ENCODE measurements around the gene LRMDA. TPM values are rescaled to one million over a fixed set of nuclear protein-coding genes. Genes with fewer than 3 reads are reported as not detected.

The LRMDA gene
- total and polyA plus RNA-seq, 10 of the 15 experiments (the other 5 are each of a cell fraction or from before 2014, with no cell fraction given): 0.07 to 0.54 (median 0.29) TPM; not detected in 4

GRCh38 chr10:75826846-75827245 is 395.4 kb downstream of the LRMDA start (continued):
- TF ChIP-seq NFYB (IDR thresholded peaks at IDR 0.05; ENCODE audit: insufficient read depth, low read depth, low read length): no peak
- no peak for TF ChIP-seq MXI1 (IDR thresholded peaks at IDR 0.05; ENCODE audit: low read depth, low read length)
- no peak for TF ChIP-seq NRF1 (conservative IDR thresholded peaks at IDR 0.05; ENCODE audit: low read depth, low read length)
- TF ChIP-seq IKZF1 (conservative IDR thresholded peaks at IDR 0.05): no peak
- TF ChIP-seq PKNOX1 (IDR thresholded peaks at IDR 0.05): no peak
- TF ChIP-seq, protein P1, sequence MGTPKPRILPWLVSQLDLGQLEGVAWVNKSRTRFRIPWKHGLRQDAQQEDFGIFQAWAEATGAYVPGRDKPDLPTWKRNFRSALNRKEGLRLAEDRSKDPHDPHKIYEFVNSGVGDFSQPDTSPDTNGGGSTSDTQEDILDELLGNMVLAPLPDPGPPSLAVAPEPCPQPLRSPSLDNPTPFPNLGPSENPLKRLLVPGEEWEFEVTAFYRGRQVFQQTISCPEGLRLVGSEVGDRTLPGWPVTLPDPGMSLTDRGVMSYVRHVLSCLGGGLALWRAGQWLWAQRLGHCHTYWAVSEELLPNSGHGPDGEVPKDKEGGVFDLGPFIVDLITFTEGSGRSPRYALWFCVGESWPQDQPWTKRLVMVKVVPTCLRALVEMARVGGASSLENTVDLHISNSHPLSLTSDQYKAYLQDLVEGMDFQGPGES (IDR thresholded peaks at IDR 0.05): no peak
- TF ChIP-seq ZNF384 (IDR thresholded peaks at IDR 0.05; ENCODE audit: borderline replicate concordance, low read depth, low read length): no peak
- no peak for TF ChIP-seq CHD1 (IDR thresholded peaks at IDR 0.05; ENCODE audit: low read depth, low read length)
- TF ChIP-seq TCF7 (IDR thresholded peaks at IDR 0.05; ENCODE audit: borderline replicate concordance): no peak
- no peak for TF ChIP-seq WRNIP1 (IDR thresholded peaks at IDR 0.05; ENCODE audit: borderline replicate concordance, low read depth, low read length)

GRCh38 chr10:75827587-75828021 is 396.2 kb downstream of the LRMDA start:
- H2AFZ ChIP-seq (ENCODE audit: control insufficient read depth, low read depth, low read length): no peak overlapping the region
- no peak for TF ChIP-seq POLR2AphosphoS5 (IDR thresholded peaks at IDR 0.05; ENCODE audit: low read length)
- no peak for TF ChIP-seq RBBP5 (conservative IDR thresholded peaks at IDR 0.05)
- TF ChIP-seq ZNF384 (IDR thresholded peaks at IDR 0.05; ENCODE audit: borderline replicate concordance, low read depth, low read length): no peak
- TF ChIP-seq, protein P2, sequence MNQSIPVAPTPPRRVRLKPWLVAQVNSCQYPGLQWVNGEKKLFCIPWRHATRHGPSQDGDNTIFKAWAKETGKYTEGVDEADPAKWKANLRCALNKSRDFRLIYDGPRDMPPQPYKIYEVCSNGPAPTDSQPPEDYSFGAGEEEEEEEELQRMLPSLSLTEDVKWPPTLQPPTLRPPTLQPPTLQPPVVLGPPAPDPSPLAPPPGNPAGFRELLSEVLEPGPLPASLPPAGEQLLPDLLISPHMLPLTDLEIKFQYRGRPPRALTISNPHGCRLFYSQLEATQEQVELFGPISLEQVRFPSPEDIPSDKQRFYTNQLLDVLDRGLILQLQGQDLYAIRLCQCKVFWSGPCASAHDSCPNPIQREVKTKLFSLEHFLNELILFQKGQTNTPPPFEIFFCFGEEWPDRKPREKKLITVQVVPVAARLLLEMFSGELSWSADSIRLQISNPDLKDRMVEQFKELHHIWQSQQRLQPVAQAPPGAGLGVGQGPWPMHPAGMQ (IDR thresholded peaks at IDR 0.05; ENCODE audit: borderline replicate concordance): no peak
- no peak for TF ChIP-seq IRF4 (IDR thresholded peaks at IDR 0.05; ENCODE audit: low read depth, low read length)
- TF ChIP-seq MYB (IDR thresholded peaks at IDR 0.05; ENCODE audit: borderline replicate concordance, low read depth, low read length): no peak
- TF ChIP-seq JUND (IDR thresholded peaks at IDR 0.05; ENCODE audit: low read depth, low read length): no peak
- no peak for TF ChIP-seq NFXL1 (IDR thresholded peaks at IDR 0.05; ENCODE audit: borderline replicate concordance)
- no peak for TF ChIP-seq NFYB (IDR thresholded peaks at IDR 0.05; ENCODE audit: insufficient read depth, low read depth, low read length)
- TF ChIP-seq, protein P3, sequence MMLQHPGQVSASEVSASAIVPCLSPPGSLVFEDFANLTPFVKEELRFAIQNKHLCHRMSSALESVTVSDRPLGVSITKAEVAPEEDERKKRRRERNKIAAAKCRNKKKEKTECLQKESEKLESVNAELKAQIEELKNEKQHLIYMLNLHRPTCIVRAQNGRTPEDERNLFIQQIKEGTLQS (IDR thresholded peaks at IDR 0.05; ENCODE audit: borderline replicate concordance, extremely low read depth, low read depth, low read length): no peak
- TF ChIP-seq CHD2 (IDR thresholded peaks at IDR 0.05; ENCODE audit: borderline replicate concordance, low read depth, low read length): no peak
- BruUV-seq (replicated peaks): no TSS peak
- no peaks in the 10 kb centered on the region for H4K20me1 ChIP-seq (ENCODE audit: control insufficient read depth, insufficient read depth)
- H3K79me2 ChIP-seq (ENCODE audit: control insufficient read depth, insufficient read depth, low read length): no peaks in the 10 kb centered on the region
- no peaks in the 10 kb centered on the region for H3K36me3 ChIP-seq (ENCODE audit: control insufficient read depth in 2 of 2, insufficient read depth in 2 of 2, low read length in 1 of 2)
- no peak overlapping the region for H3K9ac ChIP-seq (ENCODE audit: control insufficient read depth, insufficient read depth, low read length)
- no peak overlapping the region for H3K27ac ChIP-seq (ENCODE audit: control insufficient read depth, insufficient read depth)
- DNase-seq (ENCODE audit: low read depth, low spot score) (no peak), FAIRE-seq (no peak), ATAC-seq (no peak)
- ChIA-PET POLR2A (no interaction called here), RAD21 (ENCODE audit: unreplicated experiment) (no interaction called here), SMC1A (ENCODE audit: uncharacterized antibody, unreplicated experiment) (no interaction called here), CTCF (interaction anchor here (1.4 to 1.6 kb wide), 2 partner anchors 18 to 137 kb away, joined by 3 read pairs; no protein-coding TSS in a partner anchor)
- WGBS (ENCODE audit: insufficient coverage, insufficient replicate concordance, low lambda C conversion rate, missing lambda C conversion rate): 17% methylated on average over 5 of the region's 5 CpGs
- no peaks in the 10 kb centered on the region for H3K9me3 ChIP-seq (replicated peaks; ENCODE audit: control insufficient read depth, insufficient read depth, low read length)
- no peaks in the 10 kb centered on the region for H3K4me1 ChIP-seq (ENCODE audit: control insufficient read depth, insufficient read depth, low read length)
- no peaks in the 10 kb centered on the region for H3K27me3 ChIP-seq (replicated peaks in 1 of 2; ENCODE audit: control insufficient read depth in 2 of 2, insufficient read depth in 2 of 2, low read length in 1 of 2)
- H3K4me2 ChIP-seq (ENCODE audit: control insufficient read depth, insufficient read depth): no peak overlapping the region
- no peak overlapping the region for H3K4me3 ChIP-seq
- in situ Hi-C loops (cut with MboI): no loop called here
- intact Hi-C loops (cut with micrococcal nuclease; ENCODE audit: unreplicated experiment): no loop called here

Measured in GM12878 (cell line).